ENCODE data around the gene PPP1R10. TPM values are rescaled to one million over a fixed set of nuclear protein-coding genes. Genes with fewer than 3 reads are reported as not detected.

The PPP1R10 gene
- total RNA-seq, 1 experiment from 2014 or later, result 123 TPM

DNA sequence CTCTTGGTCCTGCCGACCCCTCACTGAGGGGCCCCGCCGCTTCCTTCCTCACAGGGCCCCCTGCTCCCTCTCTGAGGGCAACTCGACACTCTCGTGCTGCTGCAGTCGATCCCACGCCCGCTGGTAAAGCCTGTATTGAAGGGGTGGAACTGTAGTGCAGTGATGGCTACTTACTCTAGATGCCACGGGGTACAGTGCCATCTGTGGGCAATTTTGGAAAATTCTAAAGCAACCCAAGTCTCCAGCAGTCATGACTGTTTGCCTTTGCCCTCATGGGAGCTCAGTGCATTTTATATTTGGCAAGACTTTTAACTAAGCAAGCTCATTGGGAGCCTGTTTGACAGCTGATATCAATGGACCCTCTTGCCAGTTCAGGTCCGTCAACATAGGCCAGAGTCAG is 23.4 kb upstream of the PPP1R10 start:
- Histone ChIP-seq H4K91ac (ENCODE audit: insufficient read length, low read depth, low read length) (no peak overlapping the region), H3K14ac (ENCODE audit: insufficient read depth, low read length) (no peak overlapping the region), H3K27ac (ENCODE audit: insufficient read length, low read depth, low read length) (no peak overlapping the region), H2BK12ac (ENCODE audit: insufficient read length, low read depth, low read length) (no peak overlapping the region), H3K23ac (ENCODE audit: insufficient read length, low read depth, low read length) (no peak overlapping the region), H4K5ac (ENCODE audit: insufficient read length, low read depth, low read length) (no peak overlapping the region), H3K4ac (ENCODE audit: low read depth, low read length) (no peak overlapping the region), H3K79me2 (ENCODE audit: insufficient read depth, low read length) (no peaks in the 10 kb centered on the region), H3K27me3 (ENCODE audit: insufficient read depth, low read length) (no peaks in the 10 kb centered on the region), H3K18ac (ENCODE audit: insufficient read length, low read depth, low read length) (no peak overlapping the region), H3K9ac (ENCODE audit: extremely low read depth, insufficient read length, low read length) (no peak overlapping the region), H2BK5ac (ENCODE audit: insufficient read length, low read length) (no peak overlapping the region), H4K20me1 (ENCODE audit: control insufficient read depth, insufficient read depth, insufficient read length) (no peaks in the 10 kb centered on the region), H3K9me3 (ENCODE audit: control insufficient read depth, low read depth, low read length) (no peaks in the 10 kb centered on the region), H3K56ac (ENCODE audit: insufficient read length, low read depth, low read length) (no peak overlapping the region), H3K4me1 (ENCODE audit: insufficient read depth, low read length) (no peaks in the 10 kb centered on the region), H2BK120ac (ENCODE audit: low read depth, low read length, poor library complexity, severe bottlenecking) (no peak overlapping the region), H2BK15ac (ENCODE audit: low read depth, low read length) (no peak overlapping the region), H3K23me2 (ENCODE audit: insufficient read length, low read depth, low read length, poor library complexity, severe bottlenecking) (no peaks in the 10 kb centered on the region), H3K4me2 (ENCODE audit: insufficient read depth, insufficient read length, low read length) (no peak overlapping the region), H3K79me1 (ENCODE audit: insufficient read depth, low read depth, low read length, poor library complexity, severe bottlenecking) (no peaks in the 10 kb centered on the region), H3T11ph (ENCODE audit: low read length) (no peak overlapping the region), H2AK5ac (ENCODE audit: insufficient read length, low read length) (no peak overlapping the region), H2AFZ (ENCODE audit: low read length) (no peak overlapping the region), H4K8ac (replicated peaks; ENCODE audit: insufficient read length, low read depth, low read length) (no peak overlapping the region), H2BK20ac (ENCODE audit: low read depth, low read length, poor library complexity, severe bottlenecking) (no peak overlapping the region)
- Mint-ChIP-seq H3K4me1 (no peaks in the 10 kb centered on the region; a peak in 1 of 4 replicates), H3K4me3 (no peak overlapping the region), H3K27me3 (ENCODE audit: low read depth) (no peaks in the 10 kb centered on the region), H3K27ac (no peak overlapping the region), H3K9me3 (no peaks in the 10 kb centered on the region), H3K36me3 (ENCODE audit: insufficient read depth in 1 of 3, low read depth in 3 of 3) (peaks cover 16 to 71% (median 57%) of the 10 kb centered on the region in 3 experiments; a peak in 6 of 7 replicates)
- no peak for DNase-seq
- TF ChIP-seq, protein P1, sequence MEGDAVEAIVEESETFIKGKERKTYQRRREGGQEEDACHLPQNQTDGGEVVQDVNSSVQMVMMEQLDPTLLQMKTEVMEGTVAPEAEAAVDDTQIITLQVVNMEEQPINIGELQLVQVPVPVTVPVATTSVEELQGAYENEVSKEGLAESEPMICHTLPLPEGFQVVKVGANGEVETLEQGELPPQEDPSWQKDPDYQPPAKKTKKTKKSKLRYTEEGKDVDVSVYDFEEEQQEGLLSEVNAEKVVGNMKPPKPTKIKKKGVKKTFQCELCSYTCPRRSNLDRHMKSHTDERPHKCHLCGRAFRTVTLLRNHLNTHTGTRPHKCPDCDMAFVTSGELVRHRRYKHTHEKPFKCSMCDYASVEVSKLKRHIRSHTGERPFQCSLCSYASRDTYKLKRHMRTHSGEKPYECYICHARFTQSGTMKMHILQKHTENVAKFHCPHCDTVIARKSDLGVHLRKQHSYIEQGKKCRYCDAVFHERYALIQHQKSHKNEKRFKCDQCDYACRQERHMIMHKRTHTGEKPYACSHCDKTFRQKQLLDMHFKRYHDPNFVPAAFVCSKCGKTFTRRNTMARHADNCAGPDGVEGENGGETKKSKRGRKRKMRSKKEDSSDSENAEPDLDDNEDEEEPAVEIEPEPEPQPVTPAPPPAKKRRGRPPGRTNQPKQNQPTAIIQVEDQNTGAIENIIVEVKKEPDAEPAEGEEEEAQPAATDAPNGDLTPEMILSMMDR (conservative IDR thresholded peaks at IDR 0.05), result no peak
- no CpG with 5 or more reads among the region's 10 CpGs for WGBS (ENCODE audit: extremely low coverage, insufficient read length, low lambda C conversion rate)

Data from H9 (cell line).